Hepatocyte (in vitro differentiated cells): Measurements from ENCODE around the gene MAP3K20. TPM values are rescaled to one million over a fixed set of nuclear protein-coding genes. Genes with fewer than 3 reads are reported as not detected.

Source experiments
- DNase-seq: peaks from one replicate; pipeline ENCODE4 v3.0.0-alpha.2; 2016; ENCODE audit warnings: low spot score
- H2AFZ ChIP-seq: fragments of 200-600 bp; sonication (generic); 2 replicates; pipeline ENCODE4 v1.6.0; 2016; ENCODE audit warnings: antibody characterized with exemption, mild to moderate bottlenecking
- H3K27ac ChIP-seq: fragments of 200-600 bp; sonication (generic); 2 replicates; pipeline ENCODE4 v1.5.1; 2016; ENCODE audit warnings: mild to moderate bottlenecking
- H3K27me3 ChIP-seq: fragments of 200-600 bp; sonication (generic); 2 replicates; pipeline ENCODE4 v1.6.1; 2016
- H3K36me3 ChIP-seq: fragments of 200-600 bp; sonication (generic); replicated peaks from 2 replicates; pipeline ENCODE4 v1.5.1; 2016; ENCODE audit warnings: low read depth; ENCODE audit not compliant: insufficient read depth
- H3K4me1 ChIP-seq: fragments of 200-600 bp; sonication (generic); 2 replicates; pipeline ENCODE4 v1.5.1; 2016; ENCODE audit warnings: mild to moderate bottlenecking, moderate library complexity; ENCODE audit not compliant: insufficient read depth
- H3K4me2 ChIP-seq: fragments of 200-600 bp; sonication (generic); 2 replicates; pipeline ENCODE4 v1.6.0; 2016
- H3K4me3 ChIP-seq: fragments of 200-600 bp; sonication (generic); 2 replicates; pipeline ENCODE4 v1.5.1; 2016; ENCODE audit warnings: mild to moderate bottlenecking
- H3K79me2 ChIP-seq: fragments of 200-600 bp; sonication (generic); 2 replicates; pipeline ENCODE4 v1.6.0; 2017; ENCODE audit warnings: mild to moderate bottlenecking
- H3K9me2 ChIP-seq: fragments of 200-600 bp; sonication (generic); replicated peaks from 2 replicates; pipeline ENCODE4 v1.6.0; 2017; ENCODE audit warnings: mild to moderate bottlenecking; ENCODE audit not compliant: insufficient read depth
- H3K9me3 ChIP-seq: fragments of 200-600 bp; sonication (generic); 2 replicates; pipeline ENCODE4 v1.5.1; 2016; ENCODE audit warnings: low read depth, mild to moderate bottlenecking
- H4K20me1 ChIP-seq: fragments of 200-600 bp; sonication (generic); 2 replicates; pipeline ENCODE4 v1.6.0; 2016; ENCODE audit warnings: mild to moderate bottlenecking; ENCODE audit not compliant: insufficient read depth, poor library complexity, severe bottlenecking
- CTCF ChIP-seq: fragments of 200-600 bp; sonication (generic); IDR thresholded peaks from 2 replicates; pipeline ENCODE4 v1.5.1; 2016; ENCODE audit warnings: antibody characterized with exemption, mild to moderate bottlenecking; ENCODE audit not compliant: poor library complexity
- EZH2 ChIP-seq: fragments of 200-600 bp; sonication (generic); IDR thresholded peaks from 2 replicates; pipeline ENCODE4 v1.6.1; 2016; ENCODE audit warnings: antibody characterized with exemption, mild to moderate bottlenecking, borderline replicate concordance
- EZH2phosphoT487 ChIP-seq: fragments of 200-600 bp; sonication (generic); IDR thresholded peaks from one replicate; pipeline ENCODE4 v1.6.1; 2018; ENCODE audit warnings: antibody characterized with exemption, mild to moderate bottlenecking, low read depth, moderate library complexity; ENCODE audit not compliant: unreplicated experiment, severe bottlenecking
- WGBS: methylation state at CpG from one replicate; pipeline ENCODE4 v1.1.6; 2016; ENCODE audit warnings: low lambda C conversion rate; ENCODE audit errors: missing lambda C conversion rate; 5-methylcytosine and 5-hydroxymethylcytosine counted together
- polyA plus RNA-seq: library from polyadenylated mRNA; unstranded; fragments of >200 nt; fragmentation: Nextera tagmentation; extraction: Ambion mirVana; gene quantifications from 2 replicates; pipeline ENCODE4 v1.2.1, GENCODE V29; 2016
- total RNA-seq: library from RNA; depleted of rRNA; stranded (reverse); fragments of >200 nt; gene quantifications from 2 replicates; pipeline ENCODE4 v1.2.3, GENCODE V29; 2014

The MAP3K20 gene
- total and polyA plus RNA-seq, 2 experiments from 2014 or later: 16.5 to 23.3 TPM

GRCh38 chr2:173229086-173229485, 153.4 kb downstream of the MAP3K20 start:
- no peaks in the 10 kb centered on the region for H3K27me3 ChIP-seq
- H3K4me2 ChIP-seq: no peak overlapping the region
- no peak overlapping the region for H3K27ac ChIP-seq
- no peaks in the 10 kb centered on the region for H3K9me2 ChIP-seq
- no peak overlapping the region for H3K4me3 ChIP-seq
- H3K36me3 ChIP-seq: no peaks in the 10 kb centered on the region
- WGBS: 92% methylated on average over 2 of the region's 2 CpGs
- no peak overlapping the region for H2AFZ ChIP-seq
- no peaks in the 10 kb centered on the region for H4K20me1 ChIP-seq
- TF ChIP-seq CTCF: no peak
- TF ChIP-seq EZH2phosphoT487: no peak
- no peak for TF ChIP-seq EZH2
- H3K79me2 ChIP-seq: no peaks in the 10 kb centered on the region
- H3K9me3 ChIP-seq: no peaks in the 10 kb centered on the region
- no peak for DNase-seq
- peaks cover 10% of the 10 kb centered on the region for H3K4me1 ChIP-seq

GRCh38 chr2:173230181-173230580, 154.5 kb downstream of the MAP3K20 start:
- Histone ChIP-seq H3K36me3 (no peaks in the 10 kb centered on the region), H3K27ac (no peak overlapping the region), H4K20me1 (no peaks in the 10 kb centered on the region), H3K27me3 (no peaks in the 10 kb centered on the region), H3K9me2 (no peaks in the 10 kb centered on the region), H2AFZ (no peak overlapping the region), H3K79me2 (no peaks in the 10 kb centered on the region), H3K4me1 (peaks cover 10% of the 10 kb centered on the region), H3K9me3 (no peaks in the 10 kb centered on the region), H3K4me2 (no peak overlapping the region), H3K4me3 (no peak overlapping the region)
- WGBS: 84% methylated on average over 5 of the region's 5 CpGs
- no peak for DNase-seq
- TF ChIP-seq EZH2phosphoT487 (no peak), EZH2 (no peak), CTCF (no peak)

GRCh38 chr2:173231042-173231441, 155.4 kb downstream of the MAP3K20 start:
- DNase-seq: no peak
- Histone ChIP-seq H3K27ac (no peak overlapping the region), H3K36me3 (no peaks in the 10 kb centered on the region), H2AFZ (no peak overlapping the region), H3K9me3 (no peaks in the 10 kb centered on the region), H3K4me2 (no peak overlapping the region), H3K27me3 (no peaks in the 10 kb centered on the region), H3K4me1 (peaks cover 6% of the 10 kb centered on the region), H3K9me2 (no peaks in the 10 kb centered on the region), H3K79me2 (no peaks in the 10 kb centered on the region), H4K20me1 (no peaks in the 10 kb centered on the region), H3K4me3 (no peak overlapping the region)
- TF ChIP-seq EZH2 (no peak), EZH2phosphoT487 (no peak), CTCF (no peak)
- WGBS: 73% methylated on average over 1 of the region's 1 CpG

- H2AFZ ChIP-seq: no peak overlapping the region
- no peak overlapping the region for H3K4me2 ChIP-seq
- H3K4me1 ChIP-seq: peaks cover 3% of the 10 kb centered on the region
- H3K4me3 ChIP-seq: no peak overlapping the region
- 72% methylated on average over 1 of the region's 1 CpG for WGBS
- H3K36me3 ChIP-seq: no peaks in the 10 kb centered on the region
- TF ChIP-seq CTCF: no peak
- no peaks in the 10 kb centered on the region for H3K9me3 ChIP-seq
- DNase-seq: no peak
- no peaks in the 10 kb centered on the region for H3K79me2 ChIP-seq
- H3K27ac ChIP-seq: no peak overlapping the region
- H3K9me2 ChIP-seq: no peaks in the 10 kb centered on the region
- H3K27me3 ChIP-seq: no peaks in the 10 kb centered on the region
- no peaks in the 10 kb centered on the region for H4K20me1 ChIP-seq
Observed at GRCh38 chr2:173231465-173231864, 155.8 kb downstream of the MAP3K20 start.
